Endothelial cell of umbilical vein (primary cell): ENCODE results near the gene PTPN12. TPM values are rescaled to one million over a fixed set of nuclear protein-coding genes. Genes with fewer than 3 reads are reported as not detected.

Experiments
- BruUV-seq: library from RNA; stranded (reverse); fragments of 400-500 nt; replicated peaks from 2 replicates; lab custom pipeline; 2021; lab: Mats Ljungman, UMichigan
- CTCF ChIA-PET: fragments of 300-600, 350-600 bp; sonication (Branson Sonifier 250); formaldehyde crosslinking; loops from one replicate; lab custom pipeline; 2021; ENCODE audit warnings: antibody characterized with exemption, inconsistent platforms; lab: Charles Lee
- POLR2A ChIA-PET: fragments of 300-600, 350-600 bp; sonication (Branson Sonifier 250); formaldehyde crosslinking; loops from one replicate; lab custom pipeline; 2021; ENCODE audit warnings: antibody characterized with exemption, inconsistent platforms; lab: Charles Lee
- DNase-seq: peaks from one replicate; pipeline ENCODE4 v3.0.0-alpha.2; 2011; ENCODE audit warnings: low read depth, low spot score
- FAIRE-seq: peaks from 2 replicates; lab custom pipeline; 2011; peaks lifted over from hg19 to GRCh38; lab: Jason Lieb, UNC
- H2AFZ ChIP-seq: 2 replicates; pipeline ENCODE4 v1.6.0; 2012; ENCODE audit warnings: low read depth, low read length, control low read depth, inconsistent platforms
- H3K27ac ChIP-seq: 2 replicates; pipeline ENCODE4 v1.5.1; 2011; ENCODE audit warnings: low read depth, mild to moderate bottlenecking, control low read depth, low read length, moderate library complexity; ENCODE audit not compliant: insufficient read depth
- H3K27me3 ChIP-seq, 2 experiments: 2 replicates each; pipeline versions ENCODE4 v1.6.0 to v1.6.1; 2011; ENCODE audit warnings: low read length in 2 of 2, mixed read lengths in 1 of 2; ENCODE audit not compliant: control insufficient read depth in 2 of 2, insufficient read depth in 2 of 2
- H3K36me3 ChIP-seq, 2 experiments: 2 replicates in 1 of 2; 3 replicates in 1 of 2; pipeline ENCODE4 v1.5.1; 2011; ENCODE audit warnings: low read length in 2 of 2, mild to moderate bottlenecking in 1 of 2, moderate library complexity in 1 of 2; ENCODE audit not compliant: control insufficient read depth in 2 of 2, insufficient read depth in 2 of 2; ENCODE audit errors: extremely low read depth in 1 of 2
- H3K4me1 ChIP-seq: 3 replicates; pipeline ENCODE4 v1.5.1; 2011; ENCODE audit warnings: mild to moderate bottlenecking, low read length; ENCODE audit not compliant: control insufficient read depth, insufficient read depth; ENCODE audit errors: extremely low read depth
- H3K4me2 ChIP-seq: 2 replicates; pipeline ENCODE4 v1.6.1; 2011; ENCODE audit warnings: low read length, control low read depth, mixed read lengths; ENCODE audit not compliant: insufficient read depth
- H3K4me3 ChIP-seq, 3 experiments: fragments of 200-600 bp in 1 of 3; sonication (generic), shearing (Covaris generic) in 1 of 3; replicated peaks in 1 of 3; 2 replicates each; pipeline ENCODE4 v1.5.1; 2011 to 2016; ENCODE audit warnings: control low read depth in 3 of 3, low read length in 3 of 3, mild to moderate bottlenecking in 2 of 3, inconsistent platforms in 1 of 3, low read depth in 1 of 3, moderate library complexity in 1 of 3; ENCODE audit not compliant: insufficient read depth in 1 of 3
- H3K79me2 ChIP-seq: 2 replicates; pipeline ENCODE4 v1.6.0; 2012; ENCODE audit warnings: low read length, inconsistent platforms; ENCODE audit not compliant: control insufficient read depth, insufficient read depth
- H3K9ac ChIP-seq: replicated peaks from 2 replicates; pipeline ENCODE3; 2011; ENCODE audit warnings: low read length, control low read depth; ENCODE audit not compliant: insufficient read depth; ENCODE audit errors: extremely low read depth
- H3K9me1 ChIP-seq: replicated peaks from 3 replicates; pipeline ENCODE4 v1.6.0; 2011; ENCODE audit warnings: mild to moderate bottlenecking, low read length; ENCODE audit not compliant: control insufficient read depth, insufficient read depth; ENCODE audit errors: extremely low read depth
- H3K9me3 ChIP-seq: replicated peaks from 2 replicates; pipeline ENCODE4 v1.5.1; 2012; ENCODE audit warnings: low read length, inconsistent platforms; ENCODE audit not compliant: control insufficient read depth, insufficient read depth
- H4K20me1 ChIP-seq: replicated peaks from 2 replicates; pipeline ENCODE3; 2011; ENCODE audit warnings: mild to moderate bottlenecking, low read length; ENCODE audit not compliant: control insufficient read depth, insufficient read depth; ENCODE audit errors: extremely low read depth
- EZH2 ChIP-seq: IDR thresholded peaks from 2 replicates; pipeline ENCODE4 v1.6.1; 2012; ENCODE audit warnings: borderline replicate concordance, low read depth, mild to moderate bottlenecking, moderate library complexity, low read length, inconsistent platforms; ENCODE audit not compliant: severe bottlenecking
- FOS ChIP-seq: IDR thresholded peaks from 2 replicates; pipeline ENCODE4 v1.6.1; 2011; ENCODE audit warnings: mild to moderate bottlenecking, low read length, moderate library complexity, borderline replicate concordance; ENCODE audit not compliant: insufficient read depth
- GATA2 ChIP-seq: IDR thresholded peaks from 2 replicates; pipeline ENCODE4 v1.7.0; 2011; ENCODE audit warnings: low read depth, mild to moderate bottlenecking, moderate library complexity, mixed read lengths, low read length; ENCODE audit not compliant: insufficient read length, insufficient read depth
- JUN ChIP-seq: IDR thresholded peaks from 2 replicates; pipeline ENCODE4 v1.6.1; 2011; ENCODE audit warnings: borderline replicate concordance, low read depth; ENCODE audit not compliant: insufficient read length, insufficient read depth
- MAX ChIP-seq: IDR thresholded peaks from 2 replicates; pipeline ENCODE4 v1.6.1; 2011; ENCODE audit not compliant: insufficient read depth, insufficient read length
- MYC ChIP-seq: IDR thresholded peaks from one replicate; pipeline ENCODE4 v1.6.1; 2011; ENCODE audit warnings: mild to moderate bottlenecking, low read depth, low read length
- POLR2A ChIP-seq: IDR thresholded peaks from 2 replicates; pipeline ENCODE4 v1.6.1; 2012; ENCODE audit warnings: low read depth, mild to moderate bottlenecking, control low read depth, low read length
- POLR2AphosphoS5 ChIP-seq: IDR thresholded peaks from 2 replicates; pipeline ENCODE4 v1.6.1; 2012; ENCODE audit warnings: low read depth, mild to moderate bottlenecking, control low read depth, low read length, moderate library complexity; ENCODE audit not compliant: insufficient read depth
- dilution Hi-C: fragments of 300-500 bp; cut with MboI; formaldehyde crosslinking; loops from one replicate; pipeline ENCODE4 v1.15.0; 2019; ENCODE audit warnings: low sequenced_read_pairs; ENCODE audit not compliant: extremely low pct_ligation_motif_present
- intact Hi-C: fragments of 100-400 bp; cut with micrococcal nuclease; formaldehyde crosslinking; loops from one replicate; pipeline ENCODE4 v1.10.0; 2022
- polyA plus RNA-seq, 4 experiments: library from polyadenylated mRNA; depleted of rRNA in 3 of 4; stranded (reverse) in 3 of 4; unstranded in 1 of 4; fragments of >200 nt; gene quantifications; 2 replicates each; pipeline versions ENCODE4 v1.2.1 to v1.2.3, GENCODE V29; 2011 to 2012; ENCODE audit warnings: missing spikeins in 1 of 4
- total RNA-seq: library from RNA; stranded (reverse); gene quantifications from 2 replicates; pipeline ENCODE4 v1.2.3, GENCODE V29; 2021
- TF ChIP-seq, protein P1 (sequence below), 2 donors: IDR thresholded peaks; 1 replicate in 1 of 2; 2 replicates in 1 of 2; pipeline ENCODE4 v1.5.1; 2011; ENCODE audit warnings: low read length in 2 of 2, mild to moderate bottlenecking in 2 of 2, moderate library complexity in 2 of 2, control low read depth in 1 of 2, inconsistent platforms in 1 of 2, low read depth in 1 of 2; ENCODE audit not compliant: insufficient read depth in 1 of 2; ENCODE audit errors: extremely low read depth in 1 of 2

The PTPN12 gene
- total and polyA plus RNA-seq, 2 donors (not counting 3 experiments of a cell fraction or from before 2014, with no cell fraction given): 30.6 to 137 TPM

DNA sequence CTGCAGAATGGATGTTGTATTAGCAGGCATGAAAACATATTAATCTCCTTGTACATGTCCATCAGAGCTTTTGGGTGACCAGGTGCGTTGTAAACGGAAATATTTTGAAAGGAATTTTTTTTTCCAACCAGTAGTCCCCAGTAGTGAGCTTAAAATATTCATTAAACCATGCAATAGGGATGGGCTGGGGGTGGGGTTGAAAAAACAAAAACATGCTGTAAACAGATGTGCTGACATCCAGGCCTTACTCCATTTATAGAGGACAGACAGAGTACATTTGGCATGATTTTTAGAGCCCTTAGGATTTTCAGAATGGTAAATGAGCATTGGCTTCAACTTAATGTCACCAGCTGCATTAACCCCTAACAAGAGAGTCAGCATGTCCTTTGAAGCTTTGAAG lies 50.2 kb downstream of the PTPN12 start:
- H3K4me3 ChIP-seq: no peak overlapping the region
- H3K36me3 ChIP-seq: peaks cover 5% of the 10 kb centered on the region in 2 experiments
- no peak overlapping the region for H3K4me2 ChIP-seq
- dilution Hi-C loops: no loop called here
- no peak overlapping the region for H3K27ac ChIP-seq
- no peaks in the 10 kb centered on the region for H4K20me1 ChIP-seq
- H3K27me3 ChIP-seq: no peaks in the 10 kb centered on the region
- H2AFZ ChIP-seq: no peak overlapping the region
- POLR2A ChIA-PET: no interaction called here
- no peaks in the 10 kb centered on the region for H3K9me3 ChIP-seq
- CTCF ChIA-PET: interaction anchor here (0.9 to 1.4 kb wide), 6 partner anchors 12 to 172 kb away, joined by 3 to 8 read pairs (median 4); no protein-coding TSS in a partner anchor
- peaks cover 28% of the 10 kb centered on the region for H3K79me2 ChIP-seq
- DNase-seq: no peak
- intact Hi-C loops: no loop called here
- no peak overlapping the region for H3K9ac ChIP-seq
- no peaks in the 10 kb centered on the region for H3K9me1 ChIP-seq
- BruUV-seq: no TSS peak
- no peaks in the 10 kb centered on the region for H3K4me1 ChIP-seq
- no peak for FAIRE-seq
- no peak for TF ChIP-seq POLR2AphosphoS5
- TF ChIP-seq, protein P1, sequence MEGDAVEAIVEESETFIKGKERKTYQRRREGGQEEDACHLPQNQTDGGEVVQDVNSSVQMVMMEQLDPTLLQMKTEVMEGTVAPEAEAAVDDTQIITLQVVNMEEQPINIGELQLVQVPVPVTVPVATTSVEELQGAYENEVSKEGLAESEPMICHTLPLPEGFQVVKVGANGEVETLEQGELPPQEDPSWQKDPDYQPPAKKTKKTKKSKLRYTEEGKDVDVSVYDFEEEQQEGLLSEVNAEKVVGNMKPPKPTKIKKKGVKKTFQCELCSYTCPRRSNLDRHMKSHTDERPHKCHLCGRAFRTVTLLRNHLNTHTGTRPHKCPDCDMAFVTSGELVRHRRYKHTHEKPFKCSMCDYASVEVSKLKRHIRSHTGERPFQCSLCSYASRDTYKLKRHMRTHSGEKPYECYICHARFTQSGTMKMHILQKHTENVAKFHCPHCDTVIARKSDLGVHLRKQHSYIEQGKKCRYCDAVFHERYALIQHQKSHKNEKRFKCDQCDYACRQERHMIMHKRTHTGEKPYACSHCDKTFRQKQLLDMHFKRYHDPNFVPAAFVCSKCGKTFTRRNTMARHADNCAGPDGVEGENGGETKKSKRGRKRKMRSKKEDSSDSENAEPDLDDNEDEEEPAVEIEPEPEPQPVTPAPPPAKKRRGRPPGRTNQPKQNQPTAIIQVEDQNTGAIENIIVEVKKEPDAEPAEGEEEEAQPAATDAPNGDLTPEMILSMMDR (IDR thresholded peaks at IDR 0.05; ENCODE audit: extremely low read depth in 1 of 2, insufficient read depth in 1 of 2, low read depth in 1 of 2, low read length in 2 of 2): no peak
- TF ChIP-seq GATA2: no peak
- TF ChIP-seq FOS: no peak
- no peak for TF ChIP-seq JUN
- TF ChIP-seq EZH2: no peak
- TF ChIP-seq POLR2A: no peak
- no peak for TF ChIP-seq MYC
- no peak for TF ChIP-seq MAX
